HEK293 (cell line): ENCODE measurements around the gene SAMD8.

ENCODE experiments used
- CTCF ChIA-PET: fragments of 350-600 bp; formaldehyde crosslinking; extraction: SDS; loops from one replicate; lab custom pipeline; 2021; ENCODE audit warnings: antibody characterized with exemption; lab: Yijun Ruan, JAX
- POLR2A ChIA-PET: fragments of 300-600 bp; formaldehyde crosslinking; extraction: SDS; loops from one replicate; lab custom pipeline; 2020; ENCODE audit warnings: antibody characterized with exemption, inconsistent platforms; lab: Yijun Ruan, JAX
- H3K27ac ChIP-seq: fragments of 200-500 bp; sonication (Bioruptor generic); 2 replicates; pipeline ENCODE4 v1.5.1; 2014; ENCODE audit warnings: low read depth, low read length, control low read depth, inconsistent platforms; ENCODE audit errors: extremely low read depth
- H3K36me3 ChIP-seq, 2 experiments: fragments of 200-500 bp in 1 of 2; sonication (Bioruptor generic) in 1 of 2; 1 replicate in 1 of 2; 2 replicates in 1 of 2; pipeline ENCODE4 v1.5.1; 2014 to 2017; ENCODE audit warnings: inconsistent platforms in 2 of 2, low read length in 2 of 2; ENCODE audit not compliant: control insufficient read depth in 2 of 2, insufficient read depth in 1 of 2
- H3K4me1 ChIP-seq: fragments of 200-500 bp; sonication (Bioruptor generic); 2 replicates; pipeline ENCODE4 v1.5.1; 2014; ENCODE audit warnings: mild to moderate bottlenecking, low read length, inconsistent platforms; ENCODE audit not compliant: control insufficient read depth, insufficient read depth
- H3K4me3 ChIP-seq: 2 replicates; pipeline ENCODE4 v1.5.1; 2011; ENCODE audit warnings: low read depth, mild to moderate bottlenecking, control low read depth, low read length, moderate library complexity
- H3K9me3 ChIP-seq: fragments of 200-500 bp; sonication (Bioruptor generic); 2 replicates; pipeline ENCODE4 v1.5.1; 2014; ENCODE audit warnings: low read depth, low read length, inconsistent platforms; ENCODE audit not compliant: control insufficient read depth, insufficient read depth
- HIC1 ChIP-seq: fragments of 450-650 bp; formaldehyde crosslinking; IDR thresholded peaks from 2 replicates; pipeline ENCODE4 v1.5.1; 2016; ENCODE audit warnings: missing biosample characterization, missing genetic modification characterization
- TRIM28 ChIP-seq: IDR thresholded peaks from 2 replicates; pipeline ENCODE4 v1.6.1; 2011; ENCODE audit warnings: low read length, control low read depth, borderline replicate concordance
- ZNF280C ChIP-seq: fragments of 450-650 bp; formaldehyde crosslinking; IDR thresholded peaks from 2 replicates; pipeline ENCODE4 v1.5.1; 2016; ENCODE audit warnings: missing biosample characterization, missing genetic modification characterization
- ZNF292 ChIP-seq: fragments of 450-650 bp; formaldehyde crosslinking; IDR thresholded peaks from 2 replicates; pipeline ENCODE4 v1.5.1; 2016; ENCODE audit warnings: low read depth, missing biosample characterization, missing genetic modification characterization, borderline replicate concordance
- ZNF354C ChIP-seq: fragments of 450-650 bp; formaldehyde crosslinking; IDR thresholded peaks from 2 replicates; pipeline ENCODE4 v1.5.1; 2016; ENCODE audit warnings: missing biosample characterization, missing genetic modification characterization, low read depth, borderline replicate concordance
- ZNF449 ChIP-seq: fragments of 450-650 bp; formaldehyde crosslinking; IDR thresholded peaks from 2 replicates; pipeline ENCODE4 v1.5.1; 2017; ENCODE audit warnings: missing biosample characterization, mild to moderate bottlenecking, missing genetic modification characterization, moderate library complexity
- ZNF501 ChIP-seq: fragments of 450-650 bp; formaldehyde crosslinking; IDR thresholded peaks from 2 replicates; pipeline ENCODE4 v1.5.1; 2016; ENCODE audit warnings: missing biosample characterization, missing genetic modification characterization
- ZNF629 ChIP-seq: fragments of 450-650 bp; formaldehyde crosslinking; IDR thresholded peaks from 2 replicates; pipeline ENCODE4 v1.5.1; 2017; ENCODE audit warnings: missing biosample characterization, missing genetic modification characterization
- ZNF670 ChIP-seq: fragments of 450-650 bp; formaldehyde crosslinking; IDR thresholded peaks from 2 replicates; pipeline ENCODE4 v1.5.1; 2016; ENCODE audit warnings: missing biosample characterization, missing genetic modification characterization, low read depth
- ZNF76 ChIP-seq: fragments of 450-650 bp; formaldehyde crosslinking; IDR thresholded peaks from 2 replicates; pipeline ENCODE4; 2016; ENCODE audit warnings: low read depth, missing biosample characterization, missing genetic modification characterization, borderline replicate concordance
- ZNF792 ChIP-seq: fragments of 450-650 bp; formaldehyde crosslinking; IDR thresholded peaks from 2 replicates; pipeline ENCODE4 v1.5.1; 2016; ENCODE audit warnings: missing biosample characterization, missing genetic modification characterization
- TF ChIP-seq, protein P1 (sequence below): fragments of 450-650 bp; formaldehyde crosslinking; IDR thresholded peaks from 2 replicates; pipeline ENCODE4 v1.5.1; 2016; ENCODE audit warnings: missing biosample characterization, missing genetic modification characterization
- TF ChIP-seq, protein P2 (sequence below): fragments of 450-650 bp; formaldehyde crosslinking; IDR thresholded peaks from 2 replicates; pipeline ENCODE4 v1.5.1; 2017; ENCODE audit warnings: missing biosample characterization, missing genetic modification characterization
- TF ChIP-seq, protein P3 (sequence below): fragments of 450-650 bp; formaldehyde crosslinking; conservative IDR thresholded peaks from 2 replicates; pipeline ENCODE4 v1.5.1; 2016; ENCODE audit warnings: low read depth, missing biosample characterization, missing genetic modification characterization

Gene SAMD8

GRCh38 chr10:75180592-75180991, 69.1 kb downstream of the SAMD8 start:
- Histone ChIP-seq H3K4me1 (no peaks in the 10 kb centered on the region), H3K4me3 (no peak overlapping the region), H3K9me3 (no peaks in the 10 kb centered on the region), H3K27ac (no peak overlapping the region), H3K36me3 (peaks cover 0 to 18% of the 10 kb centered on the region in 2 experiments; a peak in 2 of 3 replicates)
- CTCF ChIA-PET, result interaction anchor here (0.6 to 1.0 kb wide), 2 partner anchors 46 to 926 kb away, joined by 3 read pairs; no protein-coding TSS in a partner anchor
- no peak for TF ChIP-seq ZNF501
- no peak for TF ChIP-seq ZNF629
- TF ChIP-seq ZNF76, result no peak
- TF ChIP-seq ZNF792 (tag by site-specific recombination), result no peak
- TF ChIP-seq, protein P1, sequence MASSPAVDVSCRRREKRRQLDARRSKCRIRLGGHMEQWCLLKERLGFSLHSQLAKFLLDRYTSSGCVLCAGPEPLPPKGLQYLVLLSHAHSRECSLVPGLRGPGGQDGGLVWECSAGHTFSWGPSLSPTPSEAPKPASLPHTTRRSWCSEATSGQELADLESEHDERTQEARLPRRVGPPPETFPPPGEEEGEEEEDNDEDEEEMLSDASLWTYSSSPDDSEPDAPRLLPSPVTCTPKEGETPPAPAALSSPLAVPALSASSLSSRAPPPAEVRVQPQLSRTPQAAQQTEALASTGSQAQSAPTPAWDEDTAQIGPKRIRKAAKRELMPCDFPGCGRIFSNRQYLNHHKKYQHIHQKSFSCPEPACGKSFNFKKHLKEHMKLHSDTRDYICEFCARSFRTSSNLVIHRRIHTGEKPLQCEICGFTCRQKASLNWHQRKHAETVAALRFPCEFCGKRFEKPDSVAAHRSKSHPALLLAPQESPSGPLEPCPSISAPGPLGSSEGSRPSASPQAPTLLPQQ (tag by site-specific recombination), result no peak
- TF ChIP-seq, protein P2, sequence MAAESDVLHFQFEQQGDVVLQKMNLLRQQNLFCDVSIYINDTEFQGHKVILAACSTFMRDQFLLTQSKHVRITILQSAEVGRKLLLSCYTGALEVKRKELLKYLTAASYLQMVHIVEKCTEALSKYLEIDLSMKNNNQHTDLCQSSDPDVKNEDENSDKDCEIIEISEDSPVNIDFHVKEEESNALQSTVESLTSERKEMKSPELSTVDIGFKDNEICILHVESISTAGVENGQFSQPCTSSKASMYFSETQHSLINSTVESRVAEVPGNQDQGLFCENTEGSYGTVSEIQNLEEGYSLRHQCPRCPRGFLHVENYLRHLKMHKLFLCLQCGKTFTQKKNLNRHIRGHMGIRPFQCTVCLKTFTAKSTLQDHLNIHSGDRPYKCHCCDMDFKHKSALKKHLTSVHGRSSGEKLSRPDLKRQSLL (tag by site-specific recombination), result no peak
- TF ChIP-seq ZNF670 (tag by site-specific recombination), result no peak
- no peak for TF ChIP-seq HIC1
- no peak for TF ChIP-seq ZNF280C
- TF ChIP-seq ZNF292 (tag by site-specific recombination), result no peak
- TF ChIP-seq ZNF449 (tag by site-specific recombination), result no peak
- TF ChIP-seq ZNF354C (tag by site-specific recombination), result no peak
- no peak for TF ChIP-seq TRIM28
- TF ChIP-seq, protein P3, sequence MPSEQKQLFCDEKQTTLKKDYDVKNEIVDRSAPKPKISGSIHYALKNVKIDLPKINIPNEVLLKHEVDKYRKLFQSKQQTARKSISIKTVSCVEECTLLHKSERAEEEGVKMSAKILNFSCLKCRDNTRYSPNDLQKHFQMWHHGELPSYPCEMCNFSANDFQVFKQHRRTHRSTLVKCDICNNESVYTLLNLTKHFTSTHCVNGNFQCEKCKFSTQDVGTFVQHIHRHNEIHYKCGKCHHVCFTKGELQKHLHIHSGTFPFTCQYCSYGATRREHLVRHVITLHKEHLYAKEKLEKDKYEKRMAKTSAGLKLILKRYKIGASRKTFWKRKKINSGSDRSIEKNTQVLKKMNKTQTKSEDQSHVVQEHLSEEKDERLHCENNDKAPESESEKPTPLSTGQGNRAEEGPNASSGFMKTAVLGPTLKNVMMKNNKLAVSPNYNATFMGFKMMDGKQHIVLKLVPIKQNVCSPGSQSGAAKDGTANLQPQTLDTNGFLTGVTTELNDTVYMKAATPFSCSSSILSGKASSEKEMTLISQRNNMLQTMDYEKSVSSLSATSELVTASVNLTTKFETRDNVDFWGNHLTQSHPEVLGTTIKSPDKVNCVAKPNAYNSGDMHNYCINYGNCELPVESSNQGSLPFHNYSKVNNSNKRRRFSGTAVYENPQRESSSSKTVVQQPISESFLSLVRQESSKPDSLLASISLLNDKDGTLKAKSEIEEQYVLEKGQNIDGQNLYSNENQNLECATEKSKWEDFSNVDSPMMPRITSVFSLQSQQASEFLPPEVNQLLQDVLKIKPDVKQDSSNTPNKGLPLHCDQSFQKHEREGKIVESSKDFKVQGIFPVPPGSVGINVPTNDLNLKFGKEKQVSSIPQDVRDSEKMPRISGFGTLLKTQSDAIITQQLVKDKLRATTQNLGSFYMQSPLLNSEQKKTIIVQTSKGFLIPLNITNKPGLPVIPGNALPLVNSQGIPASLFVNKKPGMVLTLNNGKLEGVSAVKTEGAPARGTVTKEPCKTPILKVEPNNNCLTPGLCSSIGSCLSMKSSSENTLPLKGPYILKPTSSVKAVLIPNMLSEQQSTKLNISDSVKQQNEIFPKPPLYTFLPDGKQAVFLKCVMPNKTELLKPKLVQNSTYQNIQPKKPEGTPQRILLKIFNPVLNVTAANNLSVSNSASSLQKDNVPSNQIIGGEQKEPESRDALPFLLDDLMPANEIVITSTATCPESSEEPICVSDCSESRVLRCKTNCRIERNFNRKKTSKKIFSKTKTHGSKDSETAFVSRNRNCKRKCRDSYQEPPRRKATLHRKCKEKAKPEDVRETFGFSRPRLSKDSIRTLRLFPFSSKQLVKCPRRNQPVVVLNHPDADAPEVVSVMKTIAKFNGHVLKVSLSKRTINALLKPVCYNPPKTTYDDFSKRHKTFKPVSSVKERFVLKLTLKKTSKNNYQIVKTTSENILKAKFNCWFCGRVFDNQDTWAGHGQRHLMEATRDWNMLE (tag by site-specific recombination), result no peak
- POLR2A ChIA-PET, result no interaction called here
